HepG2 (cell line): ENCODE data around the gene EPB41L2. TPM values are rescaled to one million over a fixed set of nuclear protein-coding genes. Genes with fewer than 3 reads are reported as not detected.

Source experiments
- CAMTA2 ChIP-seq: sonication (generic); formaldehyde crosslinking; IDR thresholded peaks from 2 replicates; pipeline ENCODE4 v1.4.0; 2020; ENCODE audit warnings: mild to moderate bottlenecking, missing genetic modification reagents, borderline replicate concordance
- CHCHD3 ChIP-seq: sonication (generic); formaldehyde crosslinking; IDR thresholded peaks from 2 replicates; pipeline ENCODE4 v1.8.0; 2022; ENCODE audit warnings: mild to moderate bottlenecking, missing genetic modification reagents, moderate library complexity
- DMAP1 ChIP-seq: IDR thresholded peaks from 2 replicates; pipeline ENCODE4 v1.6.1; 2016
- FOXK1 ChIP-seq: sonication (generic); formaldehyde crosslinking; IDR thresholded peaks from 2 replicates; pipeline ENCODE4 v1.4.0; 2020; ENCODE audit warnings: low read depth, missing genetic modification reagents, borderline replicate concordance
- KLF13 ChIP-seq: sonication (generic); formaldehyde crosslinking; IDR thresholded peaks from 2 replicates; pipeline ENCODE4 v1.4.0; 2020; ENCODE audit warnings: mild to moderate bottlenecking, missing genetic modification reagents
- MYC ChIP-seq: sonication (generic); formaldehyde crosslinking; IDR thresholded peaks from 2 replicates; pipeline ENCODE4 v1.9.0; 2021; ENCODE audit warnings: missing genetic modification reagents, borderline replicate concordance
- NR3C1 ChIP-seq: sonication (generic); formaldehyde crosslinking; IDR thresholded peaks from 2 replicates; pipeline ENCODE4 v1.4.0; 2020; ENCODE audit warnings: missing genetic modification reagents
- POLR2AphosphoS5 ChIP-seq: IDR thresholded peaks from 2 replicates; pipeline ENCODE4 v1.6.1; 2012; ENCODE audit warnings: low read depth, low read length
- ZFP90 ChIP-seq: sonication (generic); formaldehyde crosslinking; IDR thresholded peaks from 2 replicates; pipeline ENCODE4 v1.8.0; 2022; ENCODE audit warnings: missing genetic modification reagents, mild to moderate bottlenecking, inconsistent platforms, borderline replicate concordance
- ZNF34 ChIP-seq: sonication (generic); formaldehyde crosslinking; IDR thresholded peaks from 2 replicates; pipeline ENCODE4 v1.4.0; 2020; ENCODE audit warnings: mild to moderate bottlenecking, missing genetic modification reagents, borderline replicate concordance
- ZNF563 ChIP-seq: sonication (generic); formaldehyde crosslinking; IDR thresholded peaks from 2 replicates; pipeline ENCODE4 v1.8.0; 2022; ENCODE audit warnings: mild to moderate bottlenecking, moderate library complexity, missing genetic modification reagents
- ZNF768 ChIP-seq: sonication (generic); formaldehyde crosslinking; IDR thresholded peaks from 2 replicates; pipeline ENCODE4 v1.4.0; 2020; ENCODE audit warnings: missing genetic modification reagents
- ZNF773 ChIP-seq: sonication (generic); formaldehyde crosslinking; IDR thresholded peaks from 2 replicates; pipeline ENCODE4 v1.4.0; 2020; ENCODE audit warnings: missing genetic modification reagents, borderline replicate concordance
- polyA plus RNA-seq, 8 experiments: library from polyadenylated mRNA; depleted of rRNA in 3 of 8; stranded (reverse) in 7 of 8; unstranded in 1 of 8; fragments of >200 nt; fragmentation: Illumina TruSeq in 4 of 8; extraction: Trizol in 4 of 8; gene quantifications; 2 replicates each; pipeline versions ENCODE4 v1.2.1 to v1.2.3, GENCODE V29; 2011 to 2016; ENCODE audit warnings: low read depth in 4 of 8, missing spikeins in 1 of 8, mixed read lengths in 1 of 8; ENCODE audit not compliant: insufficient read depth in 1 of 8
- total RNA-seq, 5 experiments: library from RNA; depleted of rRNA; stranded (reverse); fragments of >200 nt; fragmentation: Illumina TruSeq; extraction: Trizol; gene quantifications; 2 replicates each; pipeline ENCODE4 v1.2.3, GENCODE V29; 2016; ENCODE audit warnings: low read depth in 1 of 5
- TF ChIP-seq, protein P1 (sequence below): sonication (generic); formaldehyde crosslinking; IDR thresholded peaks from 2 replicates; pipeline ENCODE4 v1.8.1; 2023; ENCODE audit warnings: mild to moderate bottlenecking, inconsistent platforms, moderate library complexity, missing genetic modification reagents, borderline replicate concordance
- TF ChIP-seq, protein P2 (sequence below): sonication (generic); formaldehyde crosslinking; IDR thresholded peaks from 2 replicates; pipeline ENCODE4 v1.8.0; 2022; ENCODE audit warnings: mild to moderate bottlenecking, missing genetic modification reagents, borderline replicate concordance
- TF ChIP-seq, protein P3 (sequence below): sonication (generic); formaldehyde crosslinking; IDR thresholded peaks from 2 replicates; pipeline ENCODE4 v1.4.0; 2020; ENCODE audit warnings: low read depth, missing genetic modification reagents
- TF ChIP-seq, protein P4 (sequence below): sonication (generic); formaldehyde crosslinking; IDR thresholded peaks from 2 replicates; pipeline ENCODE4 v1.4.0; 2020; ENCODE audit warnings: missing genetic modification reagents, borderline replicate concordance
- TF ChIP-seq, protein P5 (sequence below): sonication (generic); formaldehyde crosslinking; IDR thresholded peaks from 2 replicates; pipeline ENCODE4 v1.4.0; 2020; ENCODE audit warnings: missing genetic modification reagents, borderline replicate concordance

Gene EPB41L2
- total and polyA plus RNA-seq, 2 of the 13 experiments (the other 11 are each of a cell fraction or from before 2014, with no cell fraction given) = 41.7 to 56.4 TPM

DNA sequence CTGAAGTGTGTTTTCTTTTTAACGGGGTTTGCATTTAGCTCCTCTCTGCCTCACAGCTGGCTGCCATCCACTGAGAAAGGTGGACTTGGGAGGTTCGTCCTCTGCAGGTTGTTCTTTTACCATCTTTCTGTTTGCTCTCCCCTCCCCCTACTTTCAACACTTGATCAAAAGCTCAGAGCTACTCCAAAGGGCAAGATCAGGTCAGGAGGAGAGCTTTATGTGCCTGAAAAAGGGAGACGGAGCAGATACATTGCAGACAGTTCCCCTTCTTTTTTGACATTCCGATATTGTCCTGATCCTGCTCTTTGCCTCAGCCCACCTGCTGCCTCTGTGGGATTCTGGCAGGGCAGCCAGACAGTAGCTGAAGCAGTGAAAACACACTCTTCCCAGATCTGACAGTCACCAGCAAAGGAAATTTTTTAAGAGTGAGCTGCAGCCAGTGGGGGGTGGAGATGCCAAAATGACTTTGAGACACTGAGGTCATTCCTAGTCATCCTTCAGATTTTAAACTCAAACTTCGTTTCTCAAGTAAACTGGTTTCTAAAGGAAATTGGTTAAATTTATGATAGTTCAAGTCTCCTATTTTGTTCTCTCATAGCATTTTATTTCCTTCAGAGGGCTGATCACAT, 209.4 kb downstream of the EPB41L2 start (continued):
- TF ChIP-seq, protein P1, sequence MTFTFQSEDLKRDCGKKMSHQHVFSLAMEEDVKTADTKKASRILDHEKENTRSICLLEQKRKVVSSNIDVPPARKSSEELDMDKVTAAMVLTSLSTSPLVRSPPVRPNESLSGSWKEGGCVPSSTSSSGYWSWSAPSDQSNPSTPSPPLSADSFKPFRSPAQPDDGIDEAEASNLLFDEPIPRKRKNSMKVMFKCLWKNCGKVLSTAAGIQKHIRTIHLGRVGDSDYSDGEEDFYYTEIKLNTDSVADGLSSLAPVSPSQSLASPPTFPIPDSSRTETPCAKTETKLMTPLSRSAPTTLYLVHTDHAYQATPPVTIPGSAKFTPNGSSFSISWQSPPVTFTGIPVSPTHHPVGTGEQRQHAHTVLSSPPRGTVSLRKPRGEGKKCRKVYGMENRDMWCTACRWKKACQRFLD (CRISPR knock-in tag) = no peak
- TF ChIP-seq ZNF34 = no peak
- TF ChIP-seq, protein P2, sequence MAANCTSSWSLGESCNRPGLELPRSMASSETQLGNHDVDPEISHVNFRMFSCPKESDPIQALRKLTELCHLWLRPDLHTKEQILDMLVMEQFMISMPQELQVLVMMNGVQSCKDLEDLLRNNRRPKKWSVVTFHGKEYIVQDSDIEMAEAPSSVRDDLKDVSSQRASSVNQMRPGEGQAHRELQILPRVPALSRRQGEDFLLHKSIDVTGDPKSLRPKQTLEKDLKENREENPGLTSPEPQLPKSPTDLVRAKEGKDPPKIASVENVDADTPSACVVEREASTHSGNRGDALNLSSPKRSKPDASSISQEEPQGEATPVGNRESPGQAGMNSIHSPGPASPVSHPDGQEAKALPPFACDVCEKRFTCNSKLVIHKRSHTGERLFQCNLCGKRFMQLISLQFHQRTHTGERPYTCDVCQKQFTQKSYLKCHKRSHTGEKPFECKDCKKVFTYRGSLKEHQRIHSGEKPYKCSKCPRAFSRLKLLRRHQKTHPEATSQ (CRISPR knock-in tag) = peak; percentile 59; the same call in 1 of the 2 replicates
- TF ChIP-seq, protein P3, sequence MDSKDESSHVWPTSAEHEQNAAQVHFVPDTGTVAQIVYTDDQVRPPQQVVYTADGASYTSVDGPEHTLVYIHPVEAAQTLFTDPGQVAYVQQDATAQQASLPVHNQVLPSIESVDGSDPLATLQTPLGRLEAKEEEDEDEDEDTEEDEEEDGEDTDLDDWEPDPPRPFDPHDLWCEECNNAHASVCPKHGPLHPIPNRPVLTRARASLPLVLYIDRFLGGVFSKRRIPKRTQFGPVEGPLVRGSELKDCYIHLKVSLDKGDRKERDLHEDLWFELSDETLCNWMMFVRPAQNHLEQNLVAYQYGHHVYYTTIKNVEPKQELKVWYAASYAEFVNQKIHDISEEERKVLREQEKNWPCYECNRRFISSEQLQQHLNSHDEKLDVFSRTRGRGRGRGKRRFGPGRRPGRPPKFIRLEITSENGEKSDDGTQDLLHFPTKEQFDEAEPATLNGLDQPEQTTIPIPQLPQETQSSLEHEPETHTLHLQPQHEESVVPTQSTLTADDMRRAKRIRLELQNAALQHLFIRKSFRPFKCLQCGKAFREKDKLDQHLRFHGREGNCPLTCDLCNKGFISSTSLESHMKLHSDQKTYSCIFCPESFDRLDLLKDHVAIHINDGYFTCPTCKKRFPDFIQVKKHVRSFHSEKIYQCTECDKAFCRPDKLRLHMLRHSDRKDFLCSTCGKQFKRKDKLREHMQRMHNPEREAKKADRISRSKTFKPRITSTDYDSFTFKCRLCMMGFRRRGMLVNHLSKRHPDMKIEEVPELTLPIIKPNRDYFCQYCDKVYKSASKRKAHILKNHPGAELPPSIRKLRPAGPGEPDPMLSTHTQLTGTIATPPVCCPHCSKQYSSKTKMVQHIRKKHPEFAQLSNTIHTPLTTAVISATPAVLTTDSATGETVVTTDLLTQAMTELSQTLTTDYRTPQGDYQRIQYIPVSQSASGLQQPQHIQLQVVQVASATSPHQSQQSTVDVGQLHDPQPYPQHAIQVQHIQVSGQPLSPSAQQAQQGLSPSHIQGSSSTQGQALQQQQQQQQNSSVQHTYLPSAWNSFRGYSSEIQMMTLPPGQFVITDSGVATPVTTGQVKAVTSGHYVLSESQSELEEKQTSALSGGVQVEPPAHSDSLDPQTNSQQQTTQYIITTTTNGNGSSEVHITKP = peak; percentile 54; the same call in 1 of the 2 replicates
- no peak for TF ChIP-seq ZNF563 (CRISPR knock-in tag)
- TF ChIP-seq DMAP1 (CRISPR knock-in tag) = peak; percentile 77
- no peak for TF ChIP-seq NR3C1 (CRISPR knock-in tag)
- no peak for TF ChIP-seq CAMTA2 (CRISPR knock-in tag)
- peak; percentile 50; the same call in 1 of the 2 replicates for TF ChIP-seq POLR2AphosphoS5
- TF ChIP-seq, protein P4, sequence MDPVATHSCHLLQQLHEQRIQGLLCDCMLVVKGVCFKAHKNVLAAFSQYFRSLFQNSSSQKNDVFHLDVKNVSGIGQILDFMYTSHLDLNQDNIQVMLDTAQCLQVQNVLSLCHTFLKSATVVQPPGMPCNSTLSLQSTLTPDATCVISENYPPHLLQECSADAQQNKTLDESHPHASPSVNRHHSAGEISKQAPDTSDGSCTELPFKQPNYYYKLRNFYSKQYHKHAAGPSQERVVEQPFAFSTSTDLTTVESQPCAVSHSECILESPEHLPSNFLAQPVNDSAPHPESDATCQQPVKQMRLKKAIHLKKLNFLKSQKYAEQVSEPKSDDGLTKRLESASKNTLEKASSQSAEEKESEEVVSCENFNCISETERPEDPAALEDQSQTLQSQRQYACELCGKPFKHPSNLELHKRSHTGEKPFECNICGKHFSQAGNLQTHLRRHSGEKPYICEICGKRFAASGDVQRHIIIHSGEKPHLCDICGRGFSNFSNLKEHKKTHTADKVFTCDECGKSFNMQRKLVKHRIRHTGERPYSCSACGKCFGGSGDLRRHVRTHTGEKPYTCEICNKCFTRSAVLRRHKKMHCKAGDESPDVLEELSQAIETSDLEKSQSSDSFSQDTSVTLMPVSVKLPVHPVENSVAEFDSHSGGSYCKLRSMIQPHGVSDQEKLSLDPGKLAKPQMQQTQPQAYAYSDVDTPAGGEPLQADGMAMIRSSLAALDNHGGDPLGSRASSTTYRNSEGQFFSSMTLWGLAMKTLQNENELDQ (CRISPR knock-in tag) = no peak
- TF ChIP-seq ZNF768 (CRISPR knock-in tag) = no peak
- TF ChIP-seq CHCHD3 (CRISPR knock-in tag) = no peak
- TF ChIP-seq FOXK1 (CRISPR knock-in tag) = no peak
- no peak for TF ChIP-seq ZNF773 (CRISPR knock-in tag)
- TF ChIP-seq, protein P5, sequence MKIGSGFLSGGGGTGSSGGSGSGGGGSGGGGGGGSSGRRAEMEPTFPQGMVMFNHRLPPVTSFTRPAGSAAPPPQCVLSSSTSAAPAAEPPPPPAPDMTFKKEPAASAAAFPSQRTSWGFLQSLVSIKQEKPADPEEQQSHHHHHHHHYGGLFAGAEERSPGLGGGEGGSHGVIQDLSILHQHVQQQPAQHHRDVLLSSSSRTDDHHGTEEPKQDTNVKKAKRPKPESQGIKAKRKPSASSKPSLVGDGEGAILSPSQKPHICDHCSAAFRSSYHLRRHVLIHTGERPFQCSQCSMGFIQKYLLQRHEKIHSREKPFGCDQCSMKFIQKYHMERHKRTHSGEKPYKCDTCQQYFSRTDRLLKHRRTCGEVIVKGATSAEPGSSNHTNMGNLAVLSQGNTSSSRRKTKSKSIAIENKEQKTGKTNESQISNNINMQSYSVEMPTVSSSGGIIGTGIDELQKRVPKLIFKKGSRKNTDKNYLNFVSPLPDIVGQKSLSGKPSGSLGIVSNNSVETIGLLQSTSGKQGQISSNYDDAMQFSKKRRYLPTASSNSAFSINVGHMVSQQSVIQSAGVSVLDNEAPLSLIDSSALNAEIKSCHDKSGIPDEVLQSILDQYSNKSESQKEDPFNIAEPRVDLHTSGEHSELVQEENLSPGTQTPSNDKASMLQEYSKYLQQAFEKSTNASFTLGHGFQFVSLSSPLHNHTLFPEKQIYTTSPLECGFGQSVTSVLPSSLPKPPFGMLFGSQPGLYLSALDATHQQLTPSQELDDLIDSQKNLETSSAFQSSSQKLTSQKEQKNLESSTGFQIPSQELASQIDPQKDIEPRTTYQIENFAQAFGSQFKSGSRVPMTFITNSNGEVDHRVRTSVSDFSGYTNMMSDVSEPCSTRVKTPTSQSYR (CRISPR knock-in tag) = peak; percentile 99
- no peak for TF ChIP-seq MYC
- TF ChIP-seq KLF13 (CRISPR knock-in tag) = no peak
- TF ChIP-seq ZFP90 (CRISPR knock-in tag) = no peak
